ENCODE measurements around the gene SEMA3C.
"Not testable (repeated sequence)": the region's sequence is repeated elsewhere in the genome, so short reads cannot be mapped to it uniquely, and the experiment has no call there.

SEMA3C gene

DNA sequence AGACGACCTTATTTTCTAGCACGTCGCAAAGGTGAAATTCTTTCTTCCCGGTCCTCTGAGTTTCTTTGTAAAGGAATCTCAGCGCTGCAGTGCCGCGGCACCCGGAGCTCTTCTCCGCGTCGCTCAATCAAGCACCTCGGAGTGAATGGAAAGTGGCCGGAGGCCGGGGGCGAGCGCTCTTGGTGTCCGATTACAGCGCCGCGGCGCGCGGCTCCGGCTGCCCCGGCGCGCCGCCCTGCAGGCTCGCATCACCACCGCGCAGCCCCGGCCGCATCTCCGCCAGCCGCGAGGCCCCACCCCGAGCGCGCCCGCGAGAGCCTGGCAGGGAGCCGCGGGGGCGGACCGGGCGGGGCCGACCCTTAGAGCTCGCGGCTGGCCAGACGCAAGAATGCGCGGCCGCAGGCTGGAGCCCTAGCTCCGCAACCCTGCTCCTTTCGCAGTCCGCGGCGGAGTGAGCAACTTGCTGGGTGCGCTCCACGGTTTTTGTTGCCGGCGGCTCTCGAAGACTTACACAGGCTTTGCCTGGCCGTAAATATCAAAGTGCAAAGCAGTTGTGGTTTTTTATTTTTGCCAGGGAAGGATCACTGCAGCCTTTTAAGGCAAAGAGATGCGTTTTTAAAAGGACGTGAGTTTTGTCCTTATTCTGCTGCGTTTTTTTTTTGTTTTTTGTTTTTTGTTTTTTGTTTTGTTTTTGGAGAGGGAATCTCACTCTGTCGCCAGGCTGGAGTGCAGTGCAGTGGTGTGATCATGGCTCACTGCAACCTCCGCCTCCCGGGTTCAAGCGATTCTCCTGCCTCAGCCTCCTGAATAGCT lies at the start of gene SEMA3C:
Gene SEMA3C, minus strand, starts transcription at position 143 of the 813 bp plus-strand sequence. CDS start 2,270 bp downstream, outside the sequence.
- peak; percentile 52 for DNase-seq

DNA sequence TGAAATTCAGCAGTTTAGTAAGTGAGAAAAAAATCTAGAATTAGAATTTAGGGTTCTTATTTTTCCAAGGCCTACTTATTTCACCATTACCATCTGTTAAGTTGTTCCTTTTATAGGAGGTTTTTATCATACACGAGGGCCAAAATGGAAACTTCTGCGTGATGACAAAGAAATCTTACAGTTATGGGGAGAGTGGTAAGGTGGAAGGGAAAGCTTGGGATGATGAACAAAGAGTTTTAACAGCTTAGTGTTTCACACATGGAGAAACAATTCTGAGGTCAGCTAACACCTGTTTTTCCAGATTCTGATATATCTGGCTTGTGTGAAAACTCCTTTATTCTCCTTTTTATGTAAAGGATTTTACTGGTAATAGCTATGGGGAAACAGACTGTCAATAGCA lies 49.8 kb upstream of the SEMA3C start:
- no peak for DNase-seq

DNA sequence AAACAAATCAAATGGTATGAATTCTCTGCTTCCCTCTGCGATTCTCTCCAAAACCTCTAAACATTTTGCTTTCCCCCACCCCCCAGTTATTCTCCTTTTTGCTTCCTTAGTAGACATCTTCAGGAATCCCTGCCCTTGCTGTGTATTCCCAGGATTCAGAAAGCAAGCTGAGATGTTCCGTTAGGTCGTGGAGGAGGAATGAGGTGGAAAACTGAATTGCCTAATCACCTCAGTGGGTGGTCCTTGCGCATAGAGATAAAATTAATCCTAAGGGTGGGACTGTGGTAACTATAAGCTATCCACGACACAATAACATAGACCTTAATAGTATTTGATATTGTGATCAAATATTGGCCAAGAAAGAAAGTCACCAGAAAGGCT lies 49.1 kb upstream of the SEMA3C start:
- DNase-seq, result no peak

DNA sequence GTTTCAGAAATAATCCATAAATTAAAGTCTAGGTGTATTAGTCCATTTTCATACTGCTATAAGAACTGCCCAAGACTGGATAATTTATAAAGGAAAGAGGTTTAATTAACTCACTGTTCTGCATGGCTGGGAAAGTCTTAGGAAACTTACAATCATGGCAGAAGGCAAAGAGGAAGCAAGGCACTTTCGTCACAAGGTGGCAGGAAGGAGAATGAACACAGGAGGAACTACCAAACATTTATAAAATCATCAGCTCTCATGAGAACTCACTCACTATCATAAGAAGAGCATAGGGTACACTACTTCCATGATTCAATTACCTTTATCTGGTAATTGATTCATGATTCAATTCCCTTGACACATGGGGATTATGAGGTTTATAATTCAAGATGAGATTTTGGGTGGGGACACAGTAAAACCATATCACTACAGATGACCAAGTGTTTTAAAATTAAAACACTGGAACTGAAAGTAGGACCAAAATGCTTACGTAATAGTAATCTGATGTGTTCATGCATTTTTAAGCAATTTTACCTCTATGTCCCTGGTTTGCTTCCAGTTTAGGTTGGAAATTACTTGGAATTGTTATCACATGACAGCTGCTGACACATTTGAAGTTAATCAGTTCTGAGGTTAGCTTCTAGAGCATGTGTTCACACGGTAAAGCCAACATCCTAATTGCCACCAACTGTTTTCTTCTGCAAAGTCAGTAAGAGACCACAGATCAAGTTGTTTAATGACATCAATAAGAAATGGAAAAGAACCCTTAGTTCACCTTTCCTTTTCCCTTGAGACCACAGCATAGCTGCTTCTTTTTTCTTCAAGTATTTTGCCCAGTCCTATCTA lies 48.4 kb upstream of the SEMA3C start:
- DNase-seq, result no peak

DNA sequence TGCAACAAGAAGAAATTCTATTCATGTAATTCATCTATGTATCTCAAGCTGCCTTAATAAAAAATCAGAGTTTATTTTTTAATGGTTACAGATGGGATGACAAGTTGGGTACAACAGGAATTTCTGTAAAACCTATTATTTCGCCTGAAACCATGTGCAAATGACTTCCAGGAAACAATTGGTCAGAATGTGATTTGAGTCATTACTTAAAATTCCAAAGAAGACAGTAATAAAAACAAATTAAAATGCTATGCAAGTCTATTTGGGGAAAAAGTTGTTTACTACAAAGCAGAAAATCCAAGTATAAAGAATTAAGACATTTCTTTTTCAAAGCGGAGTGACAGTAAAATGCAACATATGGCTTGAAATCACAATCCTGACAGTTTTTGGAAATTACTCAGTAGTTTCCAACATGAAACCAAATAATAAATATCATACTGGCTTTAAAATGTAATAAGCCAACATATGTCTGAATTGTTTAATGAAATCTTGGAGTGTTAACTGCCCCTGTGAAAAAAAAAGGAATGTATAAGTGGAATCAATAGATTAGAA lies 41.5 kb upstream of the SEMA3C start:
- no peak for DNase-seq

DNA sequence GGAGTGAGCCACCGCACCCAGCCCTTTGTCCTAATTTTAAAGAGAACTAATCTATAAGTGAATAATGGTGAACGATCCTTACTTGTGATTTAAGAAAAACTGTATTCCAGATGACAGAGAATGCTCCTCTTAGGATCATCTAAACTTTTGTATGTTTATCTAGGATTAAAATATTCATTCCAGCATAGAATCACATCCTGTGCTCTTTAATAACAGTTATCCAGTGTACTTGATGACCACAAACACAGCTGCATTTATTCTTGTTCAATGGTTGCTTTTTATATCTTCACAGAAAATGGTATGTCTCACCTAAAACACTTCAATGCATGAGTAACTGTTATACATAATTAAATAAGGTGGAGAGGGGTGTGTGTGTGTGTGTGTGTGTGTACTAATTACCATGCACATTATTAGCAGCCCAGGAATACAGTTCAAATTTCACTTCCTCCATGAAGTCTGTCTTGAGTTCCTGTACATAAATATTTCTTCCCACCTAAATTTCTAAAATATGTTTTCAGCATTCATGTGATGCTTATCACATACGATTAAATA lies 38.5 kb upstream of the SEMA3C start:
- no peak for DNase-seq

DNA sequence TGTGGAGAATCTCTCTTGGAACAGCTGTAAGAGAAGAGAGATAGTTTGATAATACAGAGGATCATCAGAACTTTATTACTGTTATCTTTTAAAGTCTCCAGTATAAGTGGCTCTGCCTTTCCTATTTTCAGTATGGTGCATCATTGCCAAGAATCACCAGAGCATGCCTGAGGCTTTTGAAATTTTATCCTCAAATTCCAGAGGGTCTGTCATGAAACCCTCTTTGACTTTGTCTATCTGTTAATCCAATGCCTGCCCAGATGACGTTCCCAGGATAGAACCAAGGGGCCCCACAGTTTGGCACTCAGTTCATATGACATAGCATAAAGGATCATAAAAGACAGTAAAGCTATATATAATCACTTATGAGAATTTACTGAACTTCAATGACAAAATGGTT lies 35.3 kb upstream of the SEMA3C start:
- DNase-seq, result no peak

DNA sequence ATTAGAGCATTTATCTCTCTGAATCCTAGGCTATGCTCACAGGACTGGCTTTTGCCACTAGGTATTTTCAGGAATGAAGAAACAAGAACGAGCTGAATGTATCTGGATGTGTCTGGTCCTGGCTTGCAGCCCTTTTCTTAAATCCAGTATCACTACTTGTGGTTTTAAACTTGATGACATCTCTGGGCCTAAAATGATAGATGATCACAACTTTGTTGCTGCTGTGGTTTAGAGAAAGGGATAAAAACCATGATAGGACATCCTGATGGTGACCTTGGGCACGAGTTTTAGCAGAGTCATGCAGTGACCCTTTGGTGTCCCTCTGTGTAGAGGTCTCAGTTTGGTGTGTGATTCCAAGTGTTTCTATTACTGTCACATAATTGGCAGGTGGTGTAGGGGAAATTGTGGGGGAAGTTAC lies 31.7 kb upstream of the SEMA3C start:
- DNase-seq, result no peak

DNA sequence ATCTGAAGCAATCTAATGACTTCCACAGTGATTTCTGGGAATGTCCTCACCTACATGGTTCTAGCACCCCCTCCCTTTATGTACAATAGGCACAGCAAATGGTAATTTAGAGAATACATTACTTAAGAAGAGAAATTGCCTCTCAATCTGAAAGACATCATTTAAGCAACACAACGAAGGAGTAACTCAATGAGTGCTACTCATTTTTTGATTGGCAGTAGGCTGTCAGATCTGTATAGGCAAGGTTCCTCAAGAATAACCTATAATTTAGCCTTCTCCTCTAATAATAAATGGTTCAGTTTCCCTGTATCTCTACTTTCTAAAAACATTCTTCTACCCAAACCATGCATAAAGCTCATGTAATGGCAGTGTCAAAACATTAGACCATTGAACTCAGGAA lies 30.6 kb upstream of the SEMA3C start:
- no peak for DNase-seq

DNA sequence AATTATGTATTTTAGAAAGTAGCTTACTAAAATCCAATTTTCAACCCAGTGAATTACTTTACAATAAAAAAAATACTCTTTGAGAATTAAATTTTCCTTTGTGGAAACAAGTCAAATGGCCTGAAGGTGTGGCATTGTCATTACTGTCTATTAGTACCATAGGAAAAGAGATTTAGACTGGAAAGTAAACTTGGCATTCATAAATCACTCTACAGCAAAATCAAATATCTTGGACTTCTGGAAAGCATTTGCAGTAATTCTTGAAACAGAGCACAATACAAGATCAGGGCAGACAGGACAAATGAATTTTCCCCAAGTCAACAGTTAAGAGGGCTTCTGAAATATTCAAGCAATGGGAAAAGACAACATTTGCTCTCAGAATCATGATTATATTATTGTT lies 28.0 kb upstream of the SEMA3C start:
- DNase-seq, result no peak

DNA sequence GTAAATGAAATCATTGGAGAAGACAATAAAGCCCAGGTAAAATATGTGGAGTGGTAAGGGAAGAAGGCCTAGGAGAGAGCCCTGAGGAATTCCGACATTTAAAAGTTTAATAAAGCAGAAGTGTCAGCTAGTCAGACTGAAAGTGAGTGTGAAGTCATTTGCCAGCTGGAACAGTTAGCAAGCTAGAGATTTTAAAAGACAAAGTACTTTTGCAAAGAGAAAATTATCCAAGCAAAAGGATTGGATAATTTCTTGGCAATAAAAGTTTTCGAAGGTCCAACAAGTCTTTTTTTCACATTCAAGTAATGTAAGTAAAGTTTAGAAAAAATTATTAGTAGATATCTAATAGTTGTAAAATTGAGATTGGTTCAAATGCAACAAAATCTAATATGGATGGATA lies 27.1 kb upstream of the SEMA3C start:
- DNase-seq, result no peak

DNA sequence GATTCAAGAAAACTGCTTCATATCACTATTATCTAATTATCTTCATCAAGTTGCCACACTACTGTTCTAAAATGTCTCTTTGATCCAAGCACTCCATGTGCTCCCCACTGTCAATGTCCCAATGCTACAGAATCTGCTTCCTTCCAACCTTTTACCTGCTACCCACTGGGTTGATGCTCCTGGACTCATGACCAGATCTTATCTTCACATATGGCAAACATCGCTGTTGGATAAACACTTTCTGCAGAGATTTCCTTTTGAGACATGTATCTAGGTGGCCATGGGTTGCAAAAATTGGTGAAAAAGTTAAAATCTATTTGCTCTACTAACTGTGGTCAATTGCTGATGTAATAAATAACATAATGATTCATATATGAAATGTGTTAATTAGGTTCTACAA lies 24.5 kb upstream of the SEMA3C start:
- DNase-seq, result no peak

DNA sequence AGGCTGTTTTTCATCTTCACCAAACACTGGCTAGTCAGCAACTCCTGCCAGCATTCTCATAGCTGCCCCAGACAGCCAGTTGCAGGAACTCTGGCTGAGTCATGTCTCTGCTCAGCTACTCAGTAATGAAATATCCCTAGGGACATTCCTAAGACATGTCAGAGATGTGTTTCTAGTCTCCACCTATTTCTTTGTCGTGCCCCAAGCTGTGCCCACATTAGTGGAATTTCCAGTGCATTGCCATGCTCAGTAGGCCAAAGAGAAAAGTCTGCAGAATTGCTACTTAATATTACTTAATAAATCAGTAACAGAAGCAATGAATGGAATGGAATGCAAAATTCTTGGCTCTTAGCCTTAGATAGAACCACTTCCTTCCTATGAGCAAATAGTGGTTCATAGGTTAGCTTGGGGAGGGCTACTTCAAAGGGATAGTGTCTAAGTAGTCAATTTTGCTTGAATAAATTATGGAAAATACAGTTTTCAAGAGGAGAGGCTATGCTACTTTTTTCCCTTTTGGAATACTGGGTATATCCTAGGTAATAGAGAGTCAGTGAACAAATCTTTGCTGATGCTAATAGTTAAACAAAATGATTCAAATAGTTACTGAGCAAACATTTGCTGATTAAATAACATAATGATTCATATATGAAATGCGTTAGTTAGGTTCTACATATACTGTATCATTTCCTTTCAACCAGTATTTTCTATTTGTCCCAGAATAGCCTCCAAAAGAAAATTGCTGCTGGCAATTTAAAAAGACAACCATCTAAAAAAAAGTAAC lies 23.6 kb upstream of the SEMA3C start:
- DNase-seq, result no peak

DNA sequence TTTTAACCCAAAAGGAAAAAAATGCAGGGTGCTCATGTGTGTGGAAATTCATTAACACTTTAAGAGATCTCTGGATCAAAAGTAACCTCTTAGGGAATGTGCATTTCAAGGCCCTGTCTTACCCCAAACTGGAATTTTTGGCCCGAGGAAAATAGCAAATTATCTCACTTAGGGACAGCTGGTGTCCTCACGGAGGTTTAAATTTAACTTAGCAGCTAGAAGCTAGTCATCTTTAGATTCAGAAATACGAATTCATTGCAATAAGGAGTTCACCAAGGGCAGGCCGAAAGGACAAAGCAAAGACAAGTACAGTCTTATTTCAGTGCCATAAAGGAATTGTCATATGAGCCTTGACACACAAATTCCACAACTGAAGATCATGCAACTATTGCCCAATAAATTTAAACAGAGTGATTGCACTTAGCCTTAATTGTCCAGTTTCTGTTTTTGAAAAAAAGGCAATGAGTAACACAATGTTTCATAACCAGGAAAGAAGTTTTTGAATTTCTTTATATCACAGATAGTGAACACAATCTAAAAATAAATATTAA lies 22.4 kb upstream of the SEMA3C start:
- DNase-seq, result no peak

DNA sequence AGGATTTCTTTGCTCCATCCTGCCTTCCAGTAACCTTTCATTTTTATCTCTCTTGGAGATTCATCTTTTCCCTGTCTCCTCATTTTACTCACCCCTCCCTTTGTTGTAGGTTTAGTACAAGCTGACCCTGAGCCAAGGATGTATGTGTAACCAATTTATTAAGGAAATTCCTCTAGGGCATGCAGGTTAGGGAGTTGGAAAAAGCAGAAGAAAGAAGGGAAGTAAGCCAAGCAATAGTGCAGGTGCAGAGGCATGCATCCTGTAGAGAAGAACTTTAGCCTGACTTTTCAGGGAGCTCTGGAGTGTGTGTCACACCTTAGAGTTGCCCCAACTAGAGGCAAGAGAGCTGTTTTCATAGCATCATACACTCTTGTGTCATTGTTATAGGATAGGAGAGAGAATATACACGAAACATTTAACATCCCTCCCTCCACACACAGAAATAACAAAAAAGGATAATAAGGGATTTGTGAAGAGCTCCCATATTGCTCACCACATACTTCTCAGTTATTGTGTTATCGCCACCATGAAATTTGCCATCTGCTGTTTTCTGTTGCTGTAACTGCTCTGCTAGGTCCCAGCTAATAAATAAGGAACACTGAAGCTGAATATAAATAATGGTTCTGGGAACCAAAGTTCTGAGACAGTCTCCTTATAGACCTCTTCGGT lies 21.8 kb upstream of the SEMA3C start:
- no peak for DNase-seq

DNA sequence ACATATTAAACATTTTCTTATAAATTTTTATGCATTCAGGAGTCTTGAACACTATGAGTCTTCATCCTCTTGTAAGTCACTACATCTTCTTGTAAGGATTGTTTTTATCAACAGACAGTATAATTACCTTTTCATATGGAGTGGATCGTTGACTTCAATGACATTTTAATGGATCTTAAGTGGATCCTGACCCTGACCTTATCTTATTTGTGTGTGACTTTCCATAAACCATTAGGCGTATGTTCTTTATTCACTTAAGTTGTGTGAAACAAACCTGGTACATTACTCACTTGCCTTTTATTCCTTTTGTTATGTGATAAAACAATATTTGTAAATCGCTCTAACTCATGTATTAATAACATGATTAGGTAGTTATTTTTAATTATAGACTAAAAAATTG lies 18.5 kb upstream of the SEMA3C start:
- DNase-seq, result no peak

DNA sequence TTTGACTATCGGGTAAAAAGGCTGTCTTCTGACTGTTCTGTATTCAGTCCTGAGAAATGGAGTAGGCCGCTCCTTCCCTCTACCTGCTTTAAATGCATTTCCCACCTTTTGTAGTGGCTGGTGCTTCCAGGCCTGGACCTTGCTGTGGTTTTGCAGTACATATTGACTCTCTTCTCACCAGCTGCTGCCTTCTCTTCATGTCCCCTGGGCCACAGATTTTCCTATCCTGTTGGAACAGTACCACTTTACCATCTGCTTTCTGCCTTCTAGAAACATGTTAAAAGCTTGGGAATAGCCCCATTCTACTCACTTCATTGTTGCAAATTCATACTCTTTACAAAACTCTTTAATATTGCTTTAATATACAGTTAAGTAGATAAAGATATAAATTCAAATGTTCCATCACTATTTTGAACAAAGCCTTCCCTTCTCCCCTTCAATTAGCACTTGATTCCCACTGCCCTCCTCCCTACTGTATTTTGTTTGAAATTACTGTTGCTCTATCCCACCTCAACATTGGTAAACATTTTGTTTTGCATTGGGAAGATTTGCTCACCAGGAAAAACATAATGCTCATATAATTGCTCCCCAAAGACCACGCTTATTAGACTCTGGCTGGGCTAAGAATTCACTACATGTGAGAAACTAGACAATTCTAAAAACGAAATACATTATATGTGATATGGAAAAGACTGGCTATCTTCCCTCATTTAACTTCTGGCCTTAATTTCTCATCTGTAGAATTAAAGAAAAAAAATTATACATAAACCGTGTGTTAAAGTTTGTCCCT lies 17.3 kb upstream of the SEMA3C start:
- no peak for DNase-seq

DNA sequence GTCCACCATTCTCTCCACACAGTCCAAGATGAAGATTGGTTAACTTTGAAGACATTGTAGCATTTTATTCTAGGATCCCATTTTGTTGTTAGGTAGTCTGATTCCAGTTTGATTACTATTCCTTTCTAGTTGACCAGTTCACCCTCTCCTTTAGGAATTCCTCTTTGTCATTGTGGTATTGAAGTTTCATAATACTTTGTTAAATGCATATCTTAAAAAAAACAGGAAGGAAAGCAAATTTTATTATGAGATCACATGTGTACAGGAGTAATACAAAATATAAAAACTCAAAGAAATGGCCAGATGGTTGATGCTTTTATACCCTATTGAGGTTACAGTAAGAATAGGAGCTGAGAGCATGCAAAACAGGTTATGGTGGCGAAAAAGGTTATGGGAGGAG lies 15.5 kb upstream of the SEMA3C start:
- no peak for DNase-seq

DNA sequence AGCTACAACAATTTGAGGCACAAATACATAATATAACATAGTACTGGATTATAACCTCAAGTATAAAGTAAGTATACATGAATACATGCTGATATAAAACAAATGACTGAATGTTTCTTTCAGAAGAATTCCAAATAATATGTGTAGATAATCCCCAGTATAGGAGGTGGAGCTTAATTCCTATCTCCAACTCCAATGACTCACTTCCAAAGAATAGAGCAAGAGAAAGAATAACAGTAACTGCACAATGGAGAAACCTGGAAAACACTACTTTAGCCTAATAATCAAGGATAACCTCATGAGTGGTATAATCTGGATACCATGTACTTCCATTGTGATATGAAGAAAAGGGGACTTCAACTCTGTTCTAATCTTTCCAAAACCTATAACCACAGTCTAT lies 13.7 kb upstream of the SEMA3C start:
- DNase-seq, result no peak

DNA sequence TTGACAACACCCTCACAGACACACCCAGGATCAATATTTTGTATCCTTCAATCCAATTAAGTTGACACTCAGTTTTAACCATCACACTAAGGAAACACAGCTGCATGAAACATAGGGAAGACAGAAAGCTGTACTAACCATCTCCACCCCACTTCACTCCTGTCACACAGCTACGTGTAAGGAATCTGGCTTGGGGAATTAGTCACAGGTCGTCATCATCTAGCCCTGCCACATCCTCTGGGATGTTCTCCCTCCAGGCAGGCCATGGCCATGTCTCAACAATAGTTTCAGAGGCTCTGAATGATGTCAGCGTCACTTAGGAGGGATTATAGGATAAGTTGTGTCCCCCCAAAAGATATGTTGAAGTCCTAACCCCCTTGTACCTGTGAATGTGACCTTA lies 10.8 kb upstream of the SEMA3C start:
- no peak for DNase-seq

DNA sequence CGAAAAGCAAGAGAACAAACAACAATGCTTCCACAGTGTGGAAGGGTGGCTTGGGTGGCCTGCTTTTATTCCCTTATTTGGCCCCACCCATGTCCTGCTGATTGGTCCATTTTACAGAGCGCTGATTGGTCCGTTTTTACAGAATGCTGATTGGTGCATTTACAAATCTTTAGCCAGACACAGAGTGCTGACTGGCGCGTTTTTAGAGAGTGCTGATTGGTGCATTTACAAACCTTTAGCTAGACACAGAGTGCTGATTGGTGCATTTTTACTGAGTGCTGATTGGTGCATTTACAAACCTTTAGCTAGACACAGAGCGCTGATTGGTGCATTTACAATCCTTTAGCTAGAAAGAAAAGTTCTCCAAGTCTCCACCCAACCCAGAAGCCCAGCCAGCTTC lies 8.1 kb upstream of the SEMA3C start:
- DNase-seq, result not testable (repeated sequence)

All from NCI-H2029 treated with DMSO at 0.1 percent for 48 hours (cell line).